Ishikawa (cell line): ENCODE data around the gene CXCL14.

ENCODE experiments used
- CEBPB ChIP-seq: IDR thresholded peaks from 2 replicates; pipeline ENCODE4 v1.6.1; 2012
- CREB1 ChIP-seq: IDR thresholded peaks from 2 replicates; pipeline ENCODE4 v1.6.1; 2012; ENCODE audit warnings: low read depth
- EGR1 ChIP-seq: IDR thresholded peaks from 2 replicates; pipeline ENCODE4 v1.6.1; 2012
- EP300 ChIP-seq: IDR thresholded peaks from 2 replicates; pipeline ENCODE4 v1.6.1; 2012; ENCODE audit warnings: borderline replicate concordance
- FOXM1 ChIP-seq: IDR thresholded peaks from 2 replicates; pipeline ENCODE4 v1.6.1; 2012; ENCODE audit warnings: low read depth, borderline replicate concordance
- NFIC ChIP-seq: IDR thresholded peaks from 2 replicates; pipeline ENCODE4 v1.6.1; 2012
- RAD21 ChIP-seq: IDR thresholded peaks from 2 replicates; pipeline ENCODE4 v1.6.1; 2012; ENCODE audit warnings: low read depth
- TAF1 ChIP-seq: IDR thresholded peaks from 2 replicates; pipeline ENCODE4 v1.6.1; 2012; ENCODE audit warnings: low read depth, mild to moderate bottlenecking
- TCF12 ChIP-seq: IDR thresholded peaks from 2 replicates; pipeline ENCODE4 v1.6.1; 2012; ENCODE audit warnings: low read depth
- TEAD4 ChIP-seq: IDR thresholded peaks from 2 replicates; pipeline ENCODE4 v1.6.1; 2012
- YY1 ChIP-seq: IDR thresholded peaks from 2 replicates; pipeline ENCODE4 v1.6.1; 2012; ENCODE audit warnings: low read depth
- ZBTB7A ChIP-seq: IDR thresholded peaks from 2 replicates; pipeline ENCODE4 v1.6.1; 2012; ENCODE audit warnings: low read depth
- TF ChIP-seq, protein P1 (sequence below): IDR thresholded peaks from 2 replicates; pipeline ENCODE4 v1.6.1; 2012; ENCODE audit warnings: low read depth, mild to moderate bottlenecking
- TF ChIP-seq, protein P2 (sequence below): IDR thresholded peaks from 2 replicates; pipeline ENCODE4 v1.6.1; 2012
- TF ChIP-seq, protein P3 (sequence below): IDR thresholded peaks from 2 replicates; pipeline ENCODE4 v1.6.1; 2012

The CXCL14 gene

DNA sequence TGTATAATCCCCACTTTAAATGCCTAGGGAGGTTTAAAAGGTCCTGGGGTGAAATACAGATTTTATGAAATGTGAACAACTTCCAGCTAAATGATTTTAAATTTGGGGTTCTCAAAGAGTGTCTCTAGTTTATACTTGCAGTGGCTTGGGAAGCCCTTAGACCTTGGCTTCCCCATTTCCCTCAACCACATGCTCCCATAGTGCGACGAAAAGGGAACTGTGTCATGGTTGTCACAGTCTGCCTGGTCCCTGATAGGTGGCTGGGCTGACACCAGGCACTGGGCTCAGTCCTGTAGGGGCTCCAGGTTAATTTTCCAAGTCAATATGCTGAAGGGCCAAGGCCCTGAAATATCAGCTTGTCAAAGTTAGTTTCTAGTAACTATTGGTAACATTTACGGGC lies 10.4 kb upstream of the CXCL14 start:
- TF ChIP-seq TEAD4 (no peak), TCF12 (no peak), EGR1 (no peak), TAF1 (no peak), EP300 (no peak), ZBTB7A (no peak), CEBPB (no peak), CREB1 (no peak), NFIC (no peak)
- TF ChIP-seq, protein P1, sequence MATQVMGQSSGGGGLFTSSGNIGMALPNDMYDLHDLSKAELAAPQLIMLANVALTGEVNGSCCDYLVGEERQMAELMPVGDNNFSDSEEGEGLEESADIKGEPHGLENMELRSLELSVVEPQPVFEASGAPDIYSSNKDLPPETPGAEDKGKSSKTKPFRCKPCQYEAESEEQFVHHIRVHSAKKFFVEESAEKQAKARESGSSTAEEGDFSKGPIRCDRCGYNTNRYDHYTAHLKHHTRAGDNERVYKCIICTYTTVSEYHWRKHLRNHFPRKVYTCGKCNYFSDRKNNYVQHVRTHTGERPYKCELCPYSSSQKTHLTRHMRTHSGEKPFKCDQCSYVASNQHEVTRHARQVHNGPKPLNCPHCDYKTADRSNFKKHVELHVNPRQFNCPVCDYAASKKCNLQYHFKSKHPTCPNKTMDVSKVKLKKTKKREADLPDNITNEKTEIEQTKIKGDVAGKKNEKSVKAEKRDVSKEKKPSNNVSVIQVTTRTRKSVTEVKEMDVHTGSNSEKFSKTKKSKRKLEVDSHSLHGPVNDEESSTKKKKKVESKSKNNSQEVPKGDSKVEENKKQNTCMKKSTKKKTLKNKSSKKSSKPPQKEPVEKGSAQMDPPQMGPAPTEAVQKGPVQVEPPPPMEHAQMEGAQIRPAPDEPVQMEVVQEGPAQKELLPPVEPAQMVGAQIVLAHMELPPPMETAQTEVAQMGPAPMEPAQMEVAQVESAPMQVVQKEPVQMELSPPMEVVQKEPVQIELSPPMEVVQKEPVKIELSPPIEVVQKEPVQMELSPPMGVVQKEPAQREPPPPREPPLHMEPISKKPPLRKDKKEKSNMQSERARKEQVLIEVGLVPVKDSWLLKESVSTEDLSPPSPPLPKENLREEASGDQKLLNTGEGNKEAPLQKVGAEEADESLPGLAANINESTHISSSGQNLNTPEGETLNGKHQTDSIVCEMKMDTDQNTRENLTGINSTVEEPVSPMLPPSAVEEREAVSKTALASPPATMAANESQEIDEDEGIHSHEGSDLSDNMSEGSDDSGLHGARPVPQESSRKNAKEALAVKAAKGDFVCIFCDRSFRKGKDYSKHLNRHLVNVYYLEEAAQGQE = no peak
- TF ChIP-seq, protein P2, sequence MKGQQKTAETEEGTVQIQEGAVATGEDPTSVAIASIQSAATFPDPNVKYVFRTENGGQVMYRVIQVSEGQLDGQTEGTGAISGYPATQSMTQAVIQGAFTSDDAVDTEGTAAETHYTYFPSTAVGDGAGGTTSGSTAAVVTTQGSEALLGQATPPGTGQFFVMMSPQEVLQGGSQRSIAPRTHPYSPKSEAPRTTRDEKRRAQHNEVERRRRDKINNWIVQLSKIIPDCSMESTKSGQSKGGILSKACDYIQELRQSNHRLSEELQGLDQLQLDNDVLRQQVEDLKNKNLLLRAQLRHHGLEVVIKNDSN = no peak
- TF ChIP-seq, protein P3, sequence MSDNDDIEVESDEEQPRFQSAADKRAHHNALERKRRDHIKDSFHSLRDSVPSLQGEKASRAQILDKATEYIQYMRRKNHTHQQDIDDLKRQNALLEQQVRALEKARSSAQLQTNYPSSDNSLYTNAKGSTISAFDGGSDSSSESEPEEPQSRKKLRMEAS = no peak

DNA sequence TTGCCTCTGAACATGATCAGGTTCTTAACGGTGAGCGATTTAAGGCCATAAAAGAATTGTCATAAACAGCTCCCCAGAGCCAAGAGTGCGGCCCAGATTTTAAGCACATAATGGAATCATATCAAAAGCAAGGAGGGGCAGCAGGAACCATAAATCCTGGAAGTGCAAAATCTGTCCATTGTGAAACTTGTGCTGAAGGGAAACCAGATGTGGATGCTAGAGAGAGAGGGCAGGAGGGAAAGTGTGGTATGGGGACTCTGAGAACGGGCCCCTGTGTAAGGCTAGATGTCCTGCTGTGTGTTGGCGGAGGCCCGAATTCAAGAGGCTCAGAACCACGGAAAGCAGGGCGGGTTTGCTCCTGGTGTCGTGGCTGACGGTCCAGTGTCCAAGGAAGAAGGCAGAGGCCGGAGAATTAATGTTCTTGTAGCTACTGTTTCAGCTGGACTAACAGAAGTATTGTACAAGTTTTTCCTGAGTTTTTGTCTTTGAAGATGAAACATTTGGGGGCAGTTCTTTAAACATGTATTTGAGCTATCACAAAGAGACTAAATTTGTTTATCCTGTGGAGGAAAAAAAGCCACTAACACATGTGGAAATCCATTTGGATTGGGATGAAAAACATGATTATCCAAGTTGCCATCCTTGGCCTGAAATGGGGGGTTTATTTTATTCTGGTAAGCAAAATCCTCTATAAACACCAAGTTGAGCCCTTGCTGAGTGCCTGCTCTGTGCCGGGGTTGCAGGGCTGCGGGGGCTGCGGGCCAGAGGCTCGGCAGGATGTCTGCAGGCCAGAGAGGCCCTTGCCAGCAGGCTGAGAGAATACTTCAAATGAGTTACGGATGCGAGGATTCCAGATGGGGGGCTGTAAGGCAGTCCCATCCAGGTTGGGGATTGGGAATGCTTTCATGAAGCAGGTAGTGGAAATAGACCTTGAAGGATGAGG lies 9.2 kb upstream of the CXCL14 start:
- no peak for TF ChIP-seq CREB1
- no peak for TF ChIP-seq EP300

DNA sequence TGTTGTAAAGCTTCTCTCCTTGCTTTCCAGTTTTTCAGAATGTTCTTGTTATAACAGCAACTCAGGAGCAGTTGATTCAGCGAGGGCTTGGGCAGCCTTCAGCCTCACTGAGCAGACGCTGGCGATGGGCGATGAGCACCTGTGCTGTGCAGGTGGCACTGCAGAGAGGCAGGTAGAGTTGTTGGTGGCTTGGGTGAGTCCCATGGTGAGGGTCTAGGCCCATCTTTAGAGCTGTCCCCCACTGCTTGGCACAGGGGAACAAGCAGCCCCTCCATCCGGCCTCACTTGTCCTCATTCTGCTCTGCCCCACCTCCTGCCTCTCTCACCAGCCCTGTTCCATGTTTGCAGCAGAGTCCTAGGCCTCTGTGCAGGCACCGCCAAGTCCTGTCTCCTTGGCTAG lies 6.1 kb upstream of the CXCL14 start:
- TF ChIP-seq NFIC = no peak
- no peak for TF ChIP-seq FOXM1
- TF ChIP-seq TCF12 = no peak
- TF ChIP-seq YY1 = no peak
- no peak for TF ChIP-seq CEBPB
- no peak for TF ChIP-seq TAF1
- TF ChIP-seq ZBTB7A = no peak
- no peak for TF ChIP-seq EGR1
- TF ChIP-seq CREB1 = no peak
- TF ChIP-seq RAD21 = no peak
- TF ChIP-seq, protein P2 = no peak
- TF ChIP-seq, protein P1 = no peak
- no peak for TF ChIP-seq EP300
- no peak for TF ChIP-seq TEAD4
- TF ChIP-seq, protein P3 = no peak

DNA sequence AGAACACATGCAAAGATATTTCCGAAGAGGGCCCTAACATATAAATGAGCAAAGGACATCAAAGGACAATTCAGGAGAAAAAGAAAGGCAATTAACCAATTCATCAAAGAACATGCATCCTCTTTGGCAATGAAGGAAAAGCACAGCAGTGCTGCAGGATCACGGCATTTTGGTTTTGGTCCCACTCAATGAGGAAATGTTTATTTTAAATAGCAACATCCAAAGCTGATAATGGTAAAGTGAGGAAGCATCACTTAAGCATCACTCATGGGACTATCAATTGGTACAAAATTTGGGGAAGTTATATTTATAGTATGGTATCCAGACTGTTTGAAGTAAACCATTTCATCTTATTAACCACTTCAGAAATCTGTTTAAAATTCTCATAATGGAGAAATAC lies 5.5 kb upstream of the CXCL14 start:
- TF ChIP-seq ZBTB7A (no peak), EGR1 (no peak), TAF1 (no peak), CEBPB (no peak), RAD21 (no peak), NFIC (no peak), YY1 (no peak), FOXM1 (no peak), TCF12 (no peak)
- TF ChIP-seq, protein P3 = no peak
- TF ChIP-seq, protein P1 = no peak
- TF ChIP-seq, protein P2 = no peak
